8988T (cell line): Measurements from ENCODE around the gene ZCCHC9.
"Not testable (repeated sequence)": the region's sequence is repeated elsewhere in the genome, so short reads cannot be mapped to it uniquely, and the experiment has no call there.

Source experiments
- DNase-seq: peaks from one replicate; pipeline ENCODE4 v3.0.0; 2011

ZCCHC9 gene

GRCh38 chr5:81301271-81302015 is at the start of gene ZCCHC9:
TSS of gene ZCCHC9 (plus strand) at chr5:81301587. CDS start at chr5:81304758, 3,171 bp downstream.
- DNase-seq: peak; percentile 33

- no peak for DNase-seq
Observed at GRCh38 chr5:81251922-81252321, 49.5 kb upstream of the ZCCHC9 start.

GRCh38 chr5:81252904-81253303 is 48.5 kb upstream of the ZCCHC9 start:
- no peak for DNase-seq

- no peak for DNase-seq
Observed at GRCh38 chr5:81253875-81254274, 47.5 kb upstream of the ZCCHC9 start.

GRCh38 chr5:81254886-81255559 is 46.4 kb upstream of the ZCCHC9 start:
- DNase-seq: no peak

- no peak for DNase-seq
Observed at GRCh38 chr5:81256766-81257165, 44.6 kb upstream of the ZCCHC9 start.

- not testable (repeated sequence) for DNase-seq
Observed at GRCh38 chr5:81262796-81263195, 38.6 kb upstream of the ZCCHC9 start.

GRCh38 chr5:81265101-81265500 is 36.3 kb upstream of the ZCCHC9 start:
- DNase-seq: no peak

- no peak for DNase-seq
Observed at GRCh38 chr5:81268521-81269196, 32.7 kb upstream of the ZCCHC9 start.

GRCh38 chr5:81269751-81270393 is 31.5 kb upstream of the ZCCHC9 start:
- no peak for DNase-seq

- not testable (repeated sequence) for DNase-seq
Observed at GRCh38 chr5:81270394-81271027, 30.9 kb upstream of the ZCCHC9 start.

- DNase-seq: no peak
Observed at GRCh38 chr5:81283976-81284375, 17.4 kb upstream of the ZCCHC9 start.

- DNase-seq: no peak
Observed at GRCh38 chr5:81286059-81286617, 15.2 kb upstream of the ZCCHC9 start.

GRCh38 chr5:81288021-81288433 is 13.4 kb upstream of the ZCCHC9 start:
- no peak for DNase-seq

GRCh38 chr5:81290146-81290545 is 11.2 kb upstream of the ZCCHC9 start:
- no peak for DNase-seq

GRCh38 chr5:81292130-81292529 is 9.3 kb upstream of the ZCCHC9 start:
- DNase-seq: no peak

- DNase-seq: not testable (repeated sequence)
Observed at GRCh38 chr5:81294021-81294420, 7.4 kb upstream of the ZCCHC9 start.

GRCh38 chr5:81297531-81297930 is 3.9 kb upstream of the ZCCHC9 start:
- DNase-seq: no peak

GRCh38 chr5:81300921-81301270 is 491 bp upstream of the ZCCHC9 start:
- DNase-seq: no peak

GRCh38 chr5:81302596-81302995 is 1.2 kb downstream of the ZCCHC9 start:
- no peak for DNase-seq

GRCh38 chr5:81303563-81303962 is 2.2 kb downstream of the ZCCHC9 start:
- DNase-seq: no peak

GRCh38 chr5:81305785-81306184 is 4.4 kb downstream of the ZCCHC9 start:
- no peak for DNase-seq

GRCh38 chr5:81308836-81309235 is 7.4 kb downstream of the ZCCHC9 start:
- DNase-seq: no peak
